GM04504 (cell line): ENCODE measurements around the gene PTPRR.

Experiments used
- DNase-seq: peaks from one replicate; pipeline ENCODE4 v3.0.0-alpha.2; 2012; ENCODE audit warnings: low read depth

The PTPRR gene

GRCh38 chr12:70796989-70797388 lies 123.5 kb downstream of the PTPRR start:
- DNase-seq, result no peak

- no peak for DNase-seq
Measured at GRCh38 chr12:70795608-70796007, 124.9 kb downstream of the PTPRR start.

- no peak for DNase-seq
Measured at GRCh38 chr12:70794131-70794530, 126.4 kb downstream of the PTPRR start.

DNA sequence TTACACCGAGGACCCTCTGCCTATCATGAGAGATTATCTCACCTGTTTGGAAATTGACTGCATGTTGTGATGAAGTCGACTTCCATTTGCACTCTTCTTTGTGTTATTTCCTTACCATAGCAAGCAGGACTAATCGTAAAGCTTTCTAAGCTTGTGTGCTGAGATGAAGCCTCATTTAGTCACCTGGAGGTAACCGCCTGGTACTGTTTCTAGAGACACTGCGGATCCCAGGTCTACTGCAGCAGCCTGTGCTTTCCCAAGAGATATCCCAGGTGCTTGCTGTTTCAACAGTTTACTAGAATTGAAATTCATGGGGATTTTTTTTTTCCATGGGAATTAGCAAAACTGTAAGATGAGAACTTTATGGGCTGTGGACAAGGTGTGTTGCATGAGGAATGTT lies 131.8 kb downstream of the PTPRR start:
- DNase-seq, result no peak

GRCh38 chr12:70787612-70788011 lies 132.9 kb downstream of the PTPRR start:
- DNase-seq, result no peak

- DNase-seq, result no peak
Measured at GRCh38 chr12:70785896-70786295, 134.6 kb downstream of the PTPRR start.

DNA sequence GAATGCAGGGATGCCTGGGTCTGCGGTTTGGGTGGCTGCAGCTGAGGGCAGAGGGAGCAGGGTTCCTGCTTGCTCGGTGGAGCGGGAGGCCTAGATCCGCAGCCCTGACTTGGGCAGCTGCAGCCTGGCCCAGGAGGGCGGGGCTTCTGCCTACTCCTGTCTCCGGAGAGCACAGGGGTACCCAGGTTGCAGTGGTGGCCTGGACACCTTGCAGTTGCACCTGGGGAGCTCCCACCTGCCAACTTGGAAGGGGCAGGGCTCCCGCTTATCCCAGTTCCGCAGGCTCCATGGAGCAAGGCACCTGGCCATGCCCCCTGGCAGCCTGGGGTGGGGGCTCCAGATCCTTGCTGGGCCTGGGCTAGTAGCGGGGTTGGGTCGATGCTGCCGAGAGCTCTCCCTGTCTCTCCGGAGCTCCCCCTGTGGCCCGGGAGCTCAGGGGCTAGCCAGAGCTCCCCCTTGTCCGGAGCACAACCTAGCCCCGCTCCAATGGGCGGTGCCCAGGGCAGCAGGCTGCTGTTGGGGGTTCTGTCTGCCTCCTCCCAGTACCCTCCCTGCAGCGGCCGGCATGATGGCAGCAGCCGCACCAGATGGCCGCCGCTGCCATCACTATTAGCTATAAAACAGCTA lies 136.4 kb downstream of the PTPRR start:
- DNase-seq, result no peak

DNA sequence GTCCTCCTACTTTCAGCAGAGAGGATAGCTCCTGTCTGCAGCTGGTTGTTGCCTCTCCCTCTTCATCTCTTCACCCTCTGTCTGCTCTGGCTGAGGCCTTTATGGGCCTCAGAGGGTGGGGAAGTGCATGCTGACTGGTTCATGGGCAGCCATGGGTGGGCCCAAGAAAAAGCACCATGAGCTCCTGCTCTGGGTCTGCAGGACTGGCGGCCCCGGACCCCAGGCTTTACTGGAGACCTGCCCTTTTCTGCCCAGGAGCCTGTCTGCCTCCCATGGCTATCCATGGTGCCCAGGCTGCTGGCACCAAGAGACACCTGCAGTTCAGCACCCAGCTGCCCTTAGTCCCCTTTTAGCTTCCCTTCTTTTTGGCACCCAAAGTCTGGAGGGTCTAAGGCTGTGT lies 137.1 kb downstream of the PTPRR start:
- no peak for DNase-seq

DNA sequence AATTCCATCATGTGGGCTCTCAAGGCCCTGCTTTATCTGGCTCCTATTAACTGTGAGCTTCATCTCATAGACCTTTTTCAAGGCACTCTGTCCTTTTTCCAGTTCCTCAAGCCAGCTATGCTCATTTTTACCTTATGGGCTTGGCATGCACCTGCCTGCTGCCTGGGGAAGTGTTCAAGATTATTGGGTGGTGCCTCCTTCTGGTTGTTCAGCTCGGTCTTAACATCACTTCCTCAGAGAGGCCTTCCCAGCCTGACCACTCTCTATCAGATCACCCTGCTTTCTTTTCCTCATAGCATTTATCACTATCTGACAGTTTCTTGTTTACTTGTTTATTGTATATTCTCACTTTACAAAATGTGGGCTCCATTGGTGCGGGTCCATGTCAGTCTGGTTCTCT lies 141.3 kb downstream of the PTPRR start:
- no peak for DNase-seq

DNA sequence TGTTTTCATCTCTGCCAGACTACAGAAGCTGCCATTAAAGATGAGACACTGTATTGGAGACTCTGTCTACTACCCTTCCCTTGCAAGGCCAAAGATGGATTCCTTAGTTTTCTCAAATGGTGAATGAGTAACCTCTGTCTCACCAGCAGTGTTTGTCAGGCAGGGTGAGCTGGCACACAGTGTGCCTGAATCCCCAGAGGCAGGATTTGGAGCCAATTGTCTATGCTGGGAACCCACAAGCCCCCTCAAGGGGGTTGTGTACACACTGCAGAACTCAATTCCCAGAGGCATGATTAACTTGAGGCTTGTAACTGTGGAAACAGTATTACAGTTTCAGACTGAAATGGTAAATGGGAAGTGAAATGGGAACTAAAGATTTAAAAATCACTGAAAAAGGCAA lies 146.5 kb downstream of the PTPRR start:
- no peak for DNase-seq

GRCh38 chr12:70772836-70773235 lies 147.7 kb downstream of the PTPRR start:
- no peak for DNase-seq

DNA sequence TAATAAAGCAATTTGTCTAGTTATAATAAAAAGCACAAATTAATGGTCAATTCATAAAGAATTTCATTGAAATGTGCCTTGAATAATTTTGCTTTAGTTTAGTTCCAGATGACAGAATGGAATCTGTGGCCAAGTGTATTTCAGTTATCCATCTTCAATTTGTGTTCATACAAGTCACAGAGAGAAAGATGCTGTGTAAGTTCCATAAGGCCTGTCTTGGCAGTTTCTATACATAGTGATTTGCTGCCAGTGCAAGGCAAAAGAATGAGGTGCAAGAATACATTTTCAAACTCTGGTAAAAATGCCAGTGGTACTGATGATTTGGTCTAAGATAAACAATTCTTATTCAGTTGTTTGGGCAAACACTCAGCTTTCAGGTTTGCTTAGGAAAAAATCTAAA lies 149.0 kb downstream of the PTPRR start:
- DNase-seq, result no peak

DNA sequence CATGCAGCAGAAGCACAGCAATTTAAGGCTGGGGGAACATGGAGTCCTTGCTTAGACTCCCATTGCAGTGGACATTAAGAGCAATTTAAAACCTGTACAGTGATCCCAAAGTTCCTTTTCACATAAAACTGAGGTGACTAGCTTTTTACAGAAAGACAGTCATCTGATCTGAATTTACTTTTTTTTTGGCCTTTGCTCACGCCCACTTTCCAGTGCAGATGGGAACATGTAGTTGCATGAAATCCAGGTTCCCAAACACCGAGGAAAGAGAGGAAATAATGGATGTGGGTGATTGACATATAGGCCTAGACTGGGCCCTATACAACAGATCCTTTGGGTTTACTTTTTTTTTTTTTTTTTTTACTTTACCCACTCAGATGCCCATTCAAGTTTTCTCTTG lies 156.9 kb downstream of the PTPRR start:
- no peak for DNase-seq

GRCh38 chr12:70762000-70762399 lies 158.5 kb downstream of the PTPRR start:
- DNase-seq, result no peak

- no peak for DNase-seq
Measured at GRCh38 chr12:70759161-70759918, 161.2 kb downstream of the PTPRR start.

DNA sequence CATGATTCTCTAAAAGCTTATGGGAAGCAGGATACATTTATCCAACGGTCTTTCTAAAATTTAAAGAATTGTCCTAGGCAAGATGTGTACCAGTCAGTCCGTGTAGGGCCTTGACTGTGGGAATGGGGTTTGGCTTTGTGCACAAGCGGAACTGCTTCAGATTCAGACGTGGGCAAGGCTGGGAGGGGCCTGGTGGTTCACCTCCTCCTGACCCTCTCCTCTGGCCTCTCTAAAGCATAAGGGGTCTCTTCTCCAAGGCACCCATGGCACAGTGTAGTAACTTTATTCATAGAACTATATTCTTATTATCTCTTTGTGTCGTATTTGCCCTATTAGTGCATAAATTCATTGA lies 162.1 kb downstream of the PTPRR start:
- no peak for DNase-seq

- DNase-seq, result no peak
Measured at GRCh38 chr12:70757830-70758493, 162.6 kb downstream of the PTPRR start.

DNA sequence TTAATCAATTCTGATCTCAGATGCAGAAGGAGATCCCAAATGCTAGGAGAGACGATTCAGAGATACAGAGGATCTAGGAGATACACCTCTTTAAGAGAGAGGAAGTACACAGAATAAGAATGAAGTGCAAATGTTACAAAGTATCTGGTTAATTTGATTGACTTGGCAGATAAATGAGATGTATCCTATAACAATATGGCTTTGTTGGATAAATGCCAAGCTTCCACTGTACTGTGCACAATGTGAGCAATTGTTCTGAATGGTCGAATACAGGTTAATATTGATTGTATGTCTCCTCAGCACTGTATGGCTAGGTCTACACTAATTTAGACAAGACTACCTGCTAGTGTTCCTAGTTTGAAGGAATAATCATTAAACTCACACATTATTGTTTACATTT lies 163.7 kb downstream of the PTPRR start:
- DNase-seq, result no peak

DNA sequence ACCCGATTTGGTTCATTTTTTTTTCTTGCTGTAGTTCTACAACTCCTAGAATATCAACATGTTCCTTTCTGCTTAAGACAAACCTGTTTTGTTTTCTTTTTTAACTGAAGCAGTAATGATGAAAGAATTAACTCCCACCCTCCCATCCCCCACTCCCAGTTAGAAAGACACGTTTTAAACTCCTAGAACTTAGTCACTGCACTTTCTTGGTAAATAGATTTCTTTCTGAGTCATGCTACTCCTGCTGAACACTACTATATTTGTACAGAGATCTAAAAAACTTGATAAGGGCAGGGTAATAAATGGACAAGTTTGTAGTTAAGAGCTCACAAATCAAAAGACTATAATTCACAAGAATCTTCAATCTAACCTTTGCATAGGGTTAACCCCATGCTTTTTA lies 164.4 kb downstream of the PTPRR start:
- DNase-seq, result no peak

- no peak for DNase-seq
Measured at GRCh38 chr12:70754330-70754741, 166.2 kb downstream of the PTPRR start.

DNA sequence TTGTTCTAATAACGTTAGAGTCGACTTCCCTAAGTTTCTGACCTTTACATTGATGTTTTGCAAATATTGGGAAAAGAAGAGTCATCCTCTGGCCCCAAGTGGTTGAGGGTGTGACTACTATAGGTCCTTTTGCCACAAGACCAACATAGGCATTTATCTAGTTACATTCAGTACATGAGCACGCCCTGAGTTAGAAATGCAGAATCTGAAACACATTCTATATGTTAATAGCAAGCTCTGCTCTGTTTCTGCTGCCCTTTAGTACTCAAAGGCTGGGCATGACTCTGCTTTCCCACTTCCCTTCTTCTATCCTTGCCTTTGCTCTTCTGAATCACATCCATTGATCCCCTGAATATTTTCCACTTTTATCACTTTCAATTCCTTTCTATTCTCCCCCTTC lies 168.2 kb downstream of the PTPRR start:
- DNase-seq, result no peak

DNA sequence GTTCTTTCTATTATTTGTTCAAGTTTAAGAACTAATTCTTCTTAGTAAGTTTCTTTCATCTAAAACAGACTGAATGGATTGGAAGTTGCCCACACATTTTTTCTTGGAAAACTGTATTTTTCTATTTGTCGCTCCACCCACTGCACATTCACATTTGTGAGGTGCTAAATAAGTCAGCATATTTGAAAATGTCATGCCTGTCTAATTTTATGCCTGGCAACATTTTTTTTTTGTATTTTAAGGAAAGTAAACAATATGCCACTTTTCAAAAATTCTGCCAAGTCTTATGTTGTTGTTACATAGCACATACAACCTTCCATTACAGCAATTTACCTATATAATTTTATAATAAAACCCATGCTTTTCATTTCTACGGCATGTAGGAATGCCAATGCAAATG lies 170.6 kb downstream of the PTPRR start:
- DNase-seq, result no peak

DNA sequence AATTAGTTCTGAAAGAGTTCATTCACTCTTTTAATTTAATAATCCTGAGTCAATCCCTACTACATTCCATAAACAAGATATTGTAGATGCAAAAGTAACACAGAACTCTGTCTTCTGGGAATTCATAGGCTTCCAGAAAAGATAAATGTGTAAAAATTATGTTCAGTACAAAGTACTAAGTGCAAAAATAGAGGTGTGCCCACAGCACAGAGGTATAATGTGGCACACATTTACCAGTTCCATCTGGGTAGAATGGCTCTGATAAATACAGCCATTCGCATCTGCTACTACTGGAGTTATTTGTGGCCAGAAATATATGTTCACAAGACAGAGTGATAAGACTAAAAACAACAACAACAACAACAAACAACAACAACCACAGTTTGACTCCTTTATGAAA lies 171.7 kb downstream of the PTPRR start:
- no peak for DNase-seq
